AG09319 (cell line): ENCODE data around the gene NTPCR.
A peak's percentile ranks its signal among the peaks of the same experiment; 100 is the strongest.

Experiments used
- DNase-seq: peaks from one replicate; pipeline ENCODE4 v3.0.0-alpha.2; 2010; ENCODE audit warnings: low read depth; ENCODE audit errors: extremely low read depth
- CTCF ChIP-seq: IDR thresholded peaks from 2 replicates; pipeline ENCODE4 v1.5.1; 2011; ENCODE audit warnings: low read depth, mild to moderate bottlenecking, inconsistent platforms, low read length, moderate library complexity

The NTPCR gene

DNA sequence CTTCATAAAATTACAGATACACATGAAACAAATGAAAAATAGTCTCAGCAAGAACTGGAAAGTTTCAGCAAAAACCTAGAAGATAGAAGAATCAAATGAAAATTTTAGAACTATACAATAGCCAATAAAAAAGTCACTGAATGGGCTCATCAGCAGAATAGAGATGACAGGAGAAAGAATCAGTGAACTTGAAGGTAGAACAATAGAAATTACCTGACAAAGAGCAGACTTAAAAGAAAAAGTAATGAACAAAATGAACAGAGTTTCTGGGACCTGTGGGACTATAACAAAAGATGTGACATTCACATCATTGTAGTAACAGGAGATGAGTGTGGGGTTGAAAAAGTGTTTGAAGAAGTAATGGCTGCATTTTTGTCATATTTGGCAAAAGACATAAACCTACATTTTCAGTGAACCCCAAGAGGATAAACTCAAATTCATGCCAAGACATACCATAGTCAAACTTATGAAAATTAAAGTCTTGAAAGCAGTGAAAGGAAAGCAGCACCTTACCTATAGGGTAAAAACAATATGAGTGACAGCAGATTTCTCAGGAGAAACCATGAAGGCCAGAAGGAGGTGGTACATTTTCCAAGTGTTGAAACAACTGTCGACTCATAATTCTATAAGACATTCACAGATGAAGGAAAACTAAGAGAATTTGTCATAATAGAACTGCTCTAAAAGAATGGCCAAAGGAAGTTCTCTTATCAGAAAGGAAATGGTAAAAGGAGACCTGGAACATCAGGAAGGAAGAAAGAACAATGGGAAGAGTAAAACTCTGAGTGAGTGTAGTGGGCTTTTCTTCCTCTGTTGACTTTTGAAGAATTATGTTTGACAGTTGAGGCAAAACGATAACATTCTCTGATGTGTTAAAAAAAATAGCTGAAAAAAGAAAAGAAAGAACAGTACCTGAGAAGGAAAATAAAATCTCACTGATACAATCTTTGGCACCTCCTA, 23.5 kb downstream of the NTPCR start:
- no peak for DNase-seq
- TF ChIP-seq CTCF = no peak

GRCh38 chr1:232974971-232975370, 24.6 kb downstream of the NTPCR start:
- DNase-seq = peak; percentile 46
- TF ChIP-seq CTCF = no peak

GRCh38 chr1:232978091-232978634, 27.8 kb downstream of the NTPCR start:
- peak; percentile 85 for DNase-seq
- no peak for TF ChIP-seq CTCF

DNA sequence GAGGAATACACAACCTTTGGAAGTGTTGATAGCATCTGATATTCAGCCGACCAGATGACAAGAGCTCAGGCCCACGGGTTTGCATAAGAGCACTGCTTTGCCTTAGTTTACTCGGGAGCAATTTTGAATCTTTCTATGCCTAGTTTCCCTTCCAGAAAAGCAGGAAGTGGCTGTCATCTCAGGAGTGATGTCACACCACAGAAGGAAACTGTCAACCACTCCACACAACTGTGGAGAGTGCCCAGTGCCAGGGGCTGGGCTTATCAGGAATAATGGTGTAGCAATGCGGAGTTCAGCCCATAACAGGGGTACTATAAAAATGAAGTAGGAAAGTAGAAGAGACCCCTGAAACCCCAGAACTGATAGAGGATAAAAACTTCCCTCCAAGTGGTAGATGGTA, 28.4 kb downstream of the NTPCR start:
- no peak for DNase-seq
- TF ChIP-seq CTCF = no peak

DNA sequence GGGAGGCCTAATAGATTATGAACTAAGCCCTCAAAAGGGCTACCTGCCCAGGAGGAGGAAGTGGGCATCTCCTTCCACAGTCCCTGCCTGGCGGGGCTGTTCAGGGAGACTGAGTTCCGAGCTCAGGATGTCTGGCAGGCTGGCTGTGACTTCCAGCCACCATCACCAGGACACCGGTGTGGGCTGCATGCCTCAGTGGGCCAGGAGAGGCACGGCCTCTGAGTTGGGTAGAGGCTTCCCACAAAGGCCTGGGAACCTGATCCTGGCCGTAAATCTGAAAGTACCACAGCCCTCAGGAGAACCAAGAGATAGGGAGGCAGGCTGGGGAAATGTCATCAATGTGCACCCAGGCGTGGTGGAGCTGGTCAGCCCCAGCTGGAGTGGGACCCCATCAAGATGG, 29.1 kb downstream of the NTPCR start:
- DNase-seq = no peak
- TF ChIP-seq CTCF = no peak

DNA sequence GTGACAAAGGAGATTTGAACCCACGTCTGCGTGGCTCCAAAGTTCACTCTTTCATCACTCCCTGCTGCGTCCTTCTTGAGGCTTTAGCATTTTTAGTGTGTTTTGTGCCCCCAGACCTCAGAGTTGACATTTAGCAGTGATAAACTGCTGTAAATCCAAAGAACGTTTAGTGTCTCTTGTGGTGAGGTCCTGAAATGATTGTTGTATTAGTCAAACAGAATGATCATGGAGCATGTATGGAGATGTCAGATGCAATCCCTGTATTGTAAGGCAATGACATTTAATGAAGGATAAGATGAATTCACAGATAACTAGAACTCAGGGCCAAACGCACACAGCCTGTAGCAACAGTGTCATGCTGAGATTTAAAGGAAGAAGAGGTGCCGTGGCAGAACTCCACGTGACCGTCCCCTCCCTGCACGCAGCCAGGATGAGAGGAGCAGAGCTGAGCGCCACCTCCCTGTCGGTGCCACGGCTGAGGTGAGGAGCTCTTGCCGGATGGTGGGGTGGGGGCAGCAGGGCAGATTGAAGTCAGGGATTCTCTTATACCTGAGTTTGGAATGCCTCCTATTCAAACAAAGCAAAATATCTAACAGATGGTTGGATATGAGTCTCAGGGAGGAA, 30.1 kb downstream of the NTPCR start:
- TF ChIP-seq CTCF = no peak
- no peak for DNase-seq

DNA sequence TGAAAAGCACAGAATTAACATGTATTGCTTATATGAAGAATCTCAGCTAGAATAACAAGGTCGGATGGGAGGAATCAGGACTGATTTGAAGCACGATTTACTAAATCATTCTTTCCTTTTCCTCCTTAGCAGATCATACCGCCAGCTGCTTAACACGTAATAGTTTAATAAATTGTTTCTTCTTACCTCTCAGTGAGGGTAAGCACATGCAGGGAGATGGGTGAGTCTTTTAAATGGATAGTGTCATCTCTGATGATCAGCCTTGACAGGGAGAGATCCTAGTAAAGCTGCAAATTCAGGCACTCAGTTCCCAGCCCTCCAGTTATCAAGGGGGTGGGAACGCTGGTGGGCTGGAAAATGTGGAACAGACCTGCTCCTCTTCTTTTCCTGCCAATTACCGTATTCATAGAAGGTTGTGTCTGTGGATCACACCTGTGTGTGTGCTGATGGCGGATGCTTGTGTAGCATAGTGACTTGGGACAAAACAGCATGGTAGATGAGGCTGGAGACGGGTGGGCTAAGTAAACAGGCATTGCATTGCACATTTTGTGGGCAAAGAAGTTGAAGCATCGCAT, 30.7 kb downstream of the NTPCR start:
- DNase-seq = no peak
- TF ChIP-seq CTCF = no peak
